Stimulated activated CD8-positive, alpha-beta memory T cell treated with anti-CD3 and anti-CD28 coated beads, Interleukin-7, amount 100 ng/mL, for 48 hours (primary cell): ENCODE results near the gene ZNF670.
"Not testable (repeated sequence)": the region's sequence is repeated elsewhere in the genome, so short reads cannot be mapped to it uniquely, and the experiment has no call there.

ENCODE experiments used
- DNase-seq, 2 donors: peaks; one replicate each; pipeline ENCODE4 v3.0.0-alpha.2; 2020; ENCODE audit warnings: low read depth in 1 of 2; ENCODE audit errors: extremely low read depth in 1 of 2

Gene ZNF670

GRCh38 chr1:247078258-247079140 lies at the start of gene ZNF670:
ZNF670 (minus strand) TSS chr1:247078811; CDS start chr1:247078596, 215 bp downstream.
- DNase-seq = peak; percentile 74 to 91

GRCh38 chr1:247127519-247128282 lies 49.1 kb upstream of the ZNF670 start:
- not testable (repeated sequence) for DNase-seq

DNA sequence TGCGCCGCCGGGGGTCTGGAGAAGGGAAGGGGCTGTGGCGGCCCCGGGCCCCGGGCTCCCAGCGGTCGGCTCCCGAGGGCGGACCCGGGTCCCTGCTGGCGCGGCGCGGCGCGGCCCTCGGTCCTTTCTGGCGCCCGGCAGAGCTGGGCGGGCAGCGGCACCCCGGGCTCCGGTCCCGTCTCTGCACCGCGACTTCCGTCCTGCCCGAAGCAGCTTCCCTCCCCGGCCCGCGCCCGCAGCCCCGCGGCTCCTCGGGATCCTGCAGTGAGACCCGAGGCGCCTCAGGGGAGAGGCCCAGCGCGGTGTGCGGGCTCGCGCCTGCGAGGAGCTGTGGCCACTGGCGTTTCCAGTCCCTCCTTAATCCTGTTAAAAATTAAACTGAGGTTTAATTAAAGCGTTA lies 48.0 kb upstream of the ZNF670 start:
- DNase-seq = not testable (repeated sequence)

DNA sequence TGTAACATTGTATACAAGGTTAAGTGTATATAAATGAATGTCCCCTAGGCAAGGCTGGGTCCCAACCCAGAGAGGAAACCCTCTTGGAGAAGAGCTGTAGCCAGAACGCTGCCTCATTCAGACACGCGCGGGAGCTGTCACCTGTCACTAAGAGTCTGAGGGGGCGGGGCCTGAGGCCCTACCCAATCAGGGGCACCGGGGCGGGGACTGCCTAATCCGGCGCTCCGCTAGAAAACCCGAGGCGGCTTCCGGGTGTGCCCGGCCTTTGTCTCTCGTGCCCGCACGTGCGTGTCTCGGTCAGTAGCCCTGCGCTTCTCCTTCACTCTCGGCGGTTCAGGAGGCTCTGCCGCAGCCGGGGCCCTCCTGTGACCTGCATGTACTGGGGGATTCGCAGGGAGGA lies 47.6 kb upstream of the ZNF670 start:
- DNase-seq = not testable (repeated sequence)

DNA sequence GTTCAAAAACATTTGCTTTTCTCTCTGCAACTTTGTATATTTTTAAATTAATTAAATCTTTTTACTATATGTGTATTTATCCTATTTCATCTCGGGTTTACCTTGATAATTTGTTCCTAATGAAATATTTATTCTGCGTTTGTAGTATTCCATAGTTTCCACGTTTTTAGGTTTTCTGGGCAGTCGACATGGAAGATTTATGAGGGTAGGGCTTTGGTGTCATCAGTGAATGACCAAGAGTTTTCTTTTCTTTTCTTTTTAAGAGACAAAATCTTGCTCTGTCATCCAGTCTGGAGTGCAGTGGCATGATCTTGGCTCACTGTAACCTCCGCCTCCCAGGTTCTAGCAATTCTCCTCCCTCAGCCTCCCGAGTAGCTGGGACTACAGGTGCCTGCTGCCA lies 42.8 kb upstream of the ZNF670 start:
- DNase-seq = no peak

DNA sequence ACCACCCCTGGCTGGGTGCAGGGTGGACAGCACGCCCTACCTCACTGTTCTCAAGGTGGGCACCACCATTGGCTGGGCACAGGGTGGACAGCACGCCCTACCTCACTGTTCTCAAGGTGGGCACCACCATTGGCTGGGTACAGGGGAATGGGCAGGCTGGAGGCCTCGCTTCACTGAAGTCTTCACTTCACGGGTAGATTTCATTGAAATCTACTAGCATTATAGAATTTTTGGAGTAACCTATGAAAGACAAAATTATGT lies 41.7 kb upstream of the ZNF670 start:
- not testable (repeated sequence) for DNase-seq

GRCh38 chr1:247119600-247120407 lies 41.2 kb upstream of the ZNF670 start:
- no peak for DNase-seq

- peak in 1 of 2 donors; percentile 39 for DNase-seq
Observed at GRCh38 chr1:247118946-247119446, 40.4 kb upstream of the ZNF670 start.

GRCh38 chr1:247115545-247115944 lies 36.9 kb upstream of the ZNF670 start:
- DNase-seq = no peak

- DNase-seq = no peak
Observed at GRCh38 chr1:247115141-247115510, 36.5 kb upstream of the ZNF670 start.

- no peak for DNase-seq
Observed at GRCh38 chr1:247114351-247115140, 35.9 kb upstream of the ZNF670 start.

- DNase-seq = no peak
Observed at GRCh38 chr1:247113733-247114271, 35.2 kb upstream of the ZNF670 start.

DNA sequence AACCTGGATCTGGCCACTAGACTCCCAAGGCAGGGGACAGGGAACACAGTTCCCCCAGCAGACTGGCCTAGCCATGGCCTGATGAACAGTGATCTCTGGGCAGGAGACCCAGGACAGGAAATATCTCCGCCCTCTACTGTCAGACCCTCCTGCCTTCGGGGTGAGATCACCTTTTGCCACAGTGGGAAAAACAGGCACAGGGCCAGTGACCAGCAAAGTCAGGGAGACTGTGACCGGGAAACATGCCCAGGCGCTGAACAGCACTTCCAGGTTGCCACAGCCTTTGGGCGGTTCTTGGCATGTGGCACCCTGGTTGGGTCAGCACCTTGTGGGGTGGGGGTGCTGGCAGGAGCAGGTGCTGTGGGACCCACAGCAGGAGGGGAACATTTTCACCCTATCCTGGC lies 34.5 kb upstream of the ZNF670 start:
- DNase-seq = no peak

DNA sequence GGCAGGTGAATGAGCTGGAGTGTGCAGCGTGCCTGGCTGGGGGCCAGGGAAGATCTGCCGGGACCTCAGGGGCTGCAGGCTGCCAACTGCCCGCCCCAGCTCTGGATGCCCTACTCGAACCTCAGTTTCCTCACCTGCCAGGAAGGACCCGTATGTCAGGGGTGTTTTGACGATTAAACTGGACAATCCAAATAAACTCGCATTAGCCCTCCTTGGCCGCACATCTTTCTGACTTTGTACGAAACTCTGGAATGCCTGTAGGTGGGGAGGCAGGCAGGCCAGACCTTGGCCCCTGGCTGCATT lies 33.8 kb upstream of the ZNF670 start:
- DNase-seq = no peak

DNA sequence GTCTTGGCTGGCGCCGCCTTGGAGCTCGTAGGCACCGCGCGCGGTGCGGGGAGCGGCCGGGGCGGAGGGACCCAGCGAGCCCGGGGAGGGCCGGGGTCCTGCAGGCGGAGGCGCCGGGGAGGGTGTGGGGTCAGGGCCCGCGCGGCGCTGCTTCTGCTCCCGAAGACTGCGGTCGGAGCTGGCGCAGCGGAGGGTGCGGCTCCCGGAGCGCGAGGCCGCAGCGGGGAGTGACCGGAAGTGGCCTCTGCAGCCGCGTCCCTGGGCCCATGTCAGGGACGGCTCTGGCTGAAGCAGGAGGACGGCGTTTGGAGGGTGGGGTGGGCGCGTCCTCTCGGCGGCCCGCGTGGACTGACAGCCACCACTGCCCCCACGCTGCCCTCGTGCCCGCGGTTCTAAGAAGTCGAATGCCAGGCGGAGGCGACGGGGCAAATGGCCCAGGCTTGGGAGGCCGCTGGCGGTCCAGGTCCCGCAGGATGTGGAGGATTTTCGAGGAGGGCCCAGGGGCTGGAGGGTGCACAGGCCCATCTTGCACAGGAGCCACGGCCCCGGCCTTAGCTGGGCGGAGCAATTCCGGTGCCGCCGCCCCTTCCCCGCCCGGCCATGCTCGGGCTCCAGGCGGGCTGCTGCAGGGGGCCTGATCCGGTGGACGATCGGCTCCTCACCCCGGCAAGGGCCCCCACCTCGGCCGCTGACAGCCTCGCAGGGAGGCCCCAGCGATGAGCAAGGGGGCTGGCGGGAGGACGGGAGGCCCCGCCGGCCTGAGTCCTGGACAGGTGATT lies 33.3 kb upstream of the ZNF670 start:
- DNase-seq = no peak

- DNase-seq = no peak
Observed at GRCh38 chr1:247111259-247111699, 32.7 kb upstream of the ZNF670 start.

- peak in 1 of 2 donors; percentile 47 for DNase-seq
Observed at GRCh38 chr1:247110627-247111258, 32.1 kb upstream of the ZNF670 start.

DNA sequence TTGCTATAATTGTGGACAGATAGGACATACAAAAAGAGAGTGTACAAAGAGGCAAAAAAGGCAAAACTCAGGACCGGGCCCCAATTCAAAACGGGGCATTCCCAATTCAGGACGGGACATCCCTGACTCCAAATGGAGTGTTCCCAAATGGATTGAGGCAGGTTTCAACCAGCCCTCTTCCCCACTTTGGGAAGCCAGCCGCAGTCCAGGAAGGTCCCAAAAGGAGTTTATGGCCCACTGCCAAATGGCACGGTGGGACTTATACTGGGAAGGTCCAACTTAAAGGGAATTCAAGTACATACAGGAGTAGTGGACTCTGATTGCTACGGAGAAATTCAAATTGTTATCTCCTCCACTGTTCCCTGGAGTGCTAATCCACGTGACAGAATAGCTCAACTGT lies 29.1 kb upstream of the ZNF670 start:
- DNase-seq = no peak

- DNase-seq = no peak
Observed at GRCh38 chr1:247105966-247106365, 27.4 kb upstream of the ZNF670 start.
